ENCODE measurements around the gene COL28A1. TPM values are rescaled to one million over a fixed set of nuclear protein-coding genes. Genes with fewer than 3 reads are reported as not detected.

The COL28A1 gene
- total RNA-seq, 1 experiment from 2014 or later, result 7.3 TPM

DNA sequence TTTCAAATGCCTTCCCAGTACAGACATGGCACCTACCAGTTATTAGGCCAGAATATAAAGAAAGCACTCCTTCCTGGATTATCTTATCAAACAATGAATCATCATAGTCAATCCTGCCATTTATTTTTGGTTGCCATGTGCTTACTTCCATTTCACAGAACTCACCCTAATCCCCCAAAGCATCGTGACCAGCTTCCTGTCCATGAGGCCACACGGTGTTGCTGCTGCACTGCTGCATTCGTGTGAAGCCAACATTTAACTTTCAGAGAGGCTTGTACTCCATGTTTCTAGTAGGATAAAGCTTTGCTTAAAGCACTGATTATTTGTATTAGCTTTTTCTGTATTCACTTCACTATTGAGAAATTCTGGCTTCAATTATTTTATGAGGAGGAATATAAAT is 14.4 kb downstream of the COL28A1 start:
- Mint-ChIP-seq H3K27me3 (ENCODE audit: insufficient read depth, unreplicated experiment) (no peaks in the 10 kb centered on the region), H3K4me1 (ENCODE audit: low read depth, unreplicated experiment) (peaks cover 8% of the 10 kb centered on the region), H3K9me3 (ENCODE audit: unreplicated experiment) (no peaks in the 10 kb centered on the region), H3K27ac (ENCODE audit: unreplicated experiment) (no peak overlapping the region), H3K4me3 (ENCODE audit: unreplicated experiment) (no peak overlapping the region), H3K36me3 (ENCODE audit: insufficient read depth, unreplicated experiment) (no peaks in the 10 kb centered on the region)
- no peaks in the 10 kb centered on the region for H3K36me3 ChIP-seq (ENCODE audit: control insufficient read depth, insufficient read depth, low read length)
- ChIA-PET POLR2A (no interaction called here), CTCF (no interaction called here)
- BruUV-seq (replicated peaks), result no TSS peak
- intact Hi-C loops (cut with micrococcal nuclease; ENCODE audit: unreplicated experiment), result no loop called here
- no peaks in the 10 kb centered on the region for H3K9me3 ChIP-seq
- no peak overlapping the region for H3K4me3 ChIP-seq (ENCODE audit: low read depth, low read length)
- no peaks in the 10 kb centered on the region for H3K27me3 ChIP-seq (replicated peaks; ENCODE audit: control insufficient read depth, insufficient read depth, low read length)
- TF ChIP-seq, protein P1, sequence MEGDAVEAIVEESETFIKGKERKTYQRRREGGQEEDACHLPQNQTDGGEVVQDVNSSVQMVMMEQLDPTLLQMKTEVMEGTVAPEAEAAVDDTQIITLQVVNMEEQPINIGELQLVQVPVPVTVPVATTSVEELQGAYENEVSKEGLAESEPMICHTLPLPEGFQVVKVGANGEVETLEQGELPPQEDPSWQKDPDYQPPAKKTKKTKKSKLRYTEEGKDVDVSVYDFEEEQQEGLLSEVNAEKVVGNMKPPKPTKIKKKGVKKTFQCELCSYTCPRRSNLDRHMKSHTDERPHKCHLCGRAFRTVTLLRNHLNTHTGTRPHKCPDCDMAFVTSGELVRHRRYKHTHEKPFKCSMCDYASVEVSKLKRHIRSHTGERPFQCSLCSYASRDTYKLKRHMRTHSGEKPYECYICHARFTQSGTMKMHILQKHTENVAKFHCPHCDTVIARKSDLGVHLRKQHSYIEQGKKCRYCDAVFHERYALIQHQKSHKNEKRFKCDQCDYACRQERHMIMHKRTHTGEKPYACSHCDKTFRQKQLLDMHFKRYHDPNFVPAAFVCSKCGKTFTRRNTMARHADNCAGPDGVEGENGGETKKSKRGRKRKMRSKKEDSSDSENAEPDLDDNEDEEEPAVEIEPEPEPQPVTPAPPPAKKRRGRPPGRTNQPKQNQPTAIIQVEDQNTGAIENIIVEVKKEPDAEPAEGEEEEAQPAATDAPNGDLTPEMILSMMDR (IDR thresholded peaks at IDR 0.05; ENCODE audit: insufficient read depth in 1 of 2, low read depth in 1 of 2, low read length in 1 of 2, severe bottlenecking in 1 of 2, unreplicated experiment in 1 of 2), result no peak
- DNase-seq, result no peak
- H3K4me1 ChIP-seq, result peaks cover 22% of the 10 kb centered on the region

DNA sequence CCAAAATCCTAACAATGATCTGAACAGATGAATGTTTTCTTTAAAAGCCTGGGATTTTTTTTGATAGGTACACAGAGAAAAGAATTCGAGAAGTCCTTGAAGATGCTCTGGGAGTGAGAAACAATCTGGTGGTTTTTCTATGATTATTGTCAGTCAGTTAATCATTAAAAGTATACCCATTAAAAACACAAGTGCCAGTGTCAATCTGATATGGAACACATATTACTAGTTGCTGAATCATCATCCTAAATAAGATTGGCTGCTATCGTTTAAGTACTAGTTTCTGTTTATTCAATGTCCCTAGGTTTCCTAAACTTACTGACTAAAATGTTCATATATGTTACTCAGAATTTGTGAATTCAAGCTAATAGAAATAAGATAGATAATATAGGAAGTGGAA is 16.1 kb downstream of the COL28A1 start:
- Mint-ChIP-seq H3K36me3 (ENCODE audit: insufficient read depth, unreplicated experiment) (no peaks in the 10 kb centered on the region), H3K4me3 (ENCODE audit: unreplicated experiment) (no peak overlapping the region), H3K4me1 (ENCODE audit: low read depth, unreplicated experiment) (peaks cover 8% of the 10 kb centered on the region), H3K27me3 (ENCODE audit: insufficient read depth, unreplicated experiment) (no peaks in the 10 kb centered on the region), H3K27ac (ENCODE audit: unreplicated experiment) (no peak overlapping the region), H3K9me3 (ENCODE audit: unreplicated experiment) (no peaks in the 10 kb centered on the region)
- peaks cover 32% of the 10 kb centered on the region for H3K4me1 ChIP-seq
- TF ChIP-seq, protein P1 (IDR thresholded peaks at IDR 0.05; ENCODE audit: insufficient read depth in 1 of 2, low read depth in 1 of 2, low read length in 1 of 2, severe bottlenecking in 1 of 2, unreplicated experiment in 1 of 2), result no peak
- POLR2A ChIA-PET, result no interaction called here
- CTCF ChIA-PET, result no interaction called here
- no peaks in the 10 kb centered on the region for H3K9me3 ChIP-seq
- intact Hi-C loops (cut with micrococcal nuclease; ENCODE audit: unreplicated experiment), result no loop called here
- no TSS peak for BruUV-seq (replicated peaks)
- no peak for DNase-seq
- H3K4me3 ChIP-seq (ENCODE audit: low read depth, low read length), result no peak overlapping the region
- no peaks in the 10 kb centered on the region for H3K27me3 ChIP-seq (replicated peaks; ENCODE audit: control insufficient read depth, insufficient read depth, low read length)
- H3K36me3 ChIP-seq (ENCODE audit: control insufficient read depth, insufficient read depth, low read length), result no peaks in the 10 kb centered on the region

GRCh38 chr7:7519056-7519455 is 16.6 kb downstream of the COL28A1 start:
- Histone ChIP-seq H3K4me3 (ENCODE audit: low read depth, low read length) (no peak overlapping the region), H3K36me3 (ENCODE audit: control insufficient read depth, insufficient read depth, low read length) (no peaks in the 10 kb centered on the region), H3K9me3 (no peaks in the 10 kb centered on the region), H3K27me3 (replicated peaks; ENCODE audit: control insufficient read depth, insufficient read depth, low read length) (no peaks in the 10 kb centered on the region), H3K4me1 (peaks cover 32% of the 10 kb centered on the region)
- Mint-ChIP-seq H3K27ac (ENCODE audit: unreplicated experiment) (no peak overlapping the region), H3K4me3 (ENCODE audit: unreplicated experiment) (no peak overlapping the region), H3K27me3 (ENCODE audit: insufficient read depth, unreplicated experiment) (no peaks in the 10 kb centered on the region), H3K36me3 (ENCODE audit: insufficient read depth, unreplicated experiment) (no peaks in the 10 kb centered on the region), H3K4me1 (ENCODE audit: low read depth, unreplicated experiment) (peaks cover 8% of the 10 kb centered on the region), H3K9me3 (ENCODE audit: unreplicated experiment) (no peaks in the 10 kb centered on the region)
- CTCF ChIA-PET, result no interaction called here
- TF ChIP-seq, protein P1 (IDR thresholded peaks at IDR 0.05; ENCODE audit: insufficient read depth in 1 of 2, low read depth in 1 of 2, low read length in 1 of 2, severe bottlenecking in 1 of 2, unreplicated experiment in 1 of 2), result no peak
- no TSS peak for BruUV-seq (replicated peaks)
- DNase-seq, result no peak
- POLR2A ChIA-PET, result no interaction called here
- intact Hi-C loops (cut with micrococcal nuclease; ENCODE audit: unreplicated experiment), result no loop called here
